Neural cell (in vitro differentiated cells): ENCODE data around the gene DCBLD2. TPM values are rescaled to one million over a fixed set of nuclear protein-coding genes. Genes with fewer than 3 reads are reported as not detected.

Source experiments
- H2AFZ ChIP-seq: fragments of 200-600, 300-800 bp; sonication (generic), shearing (Covaris generic); 2 replicates; pipeline ENCODE4 v1.6.0; 2014; ENCODE audit warnings: low read depth, mild to moderate bottlenecking, antibody characterized with exemption, low read length, moderate library complexity
- H3F3A ChIP-seq: fragments of 200-600 bp; shearing (Covaris generic); 2 replicates; pipeline ENCODE4 v1.6.1; 2016; ENCODE audit warnings: mild to moderate bottlenecking, moderate library complexity, mixed read lengths, antibody characterized with exemption, low read length; ENCODE audit not compliant: insufficient read depth, poor library complexity, severe bottlenecking
- H3K27ac ChIP-seq: fragments of 200-600, 300-800 bp; sonication (generic), shearing (Covaris generic); 2 replicates; pipeline ENCODE4 v1.5.1; 2014; ENCODE audit warnings: mild to moderate bottlenecking, low read length, moderate library complexity
- H3K27me3 ChIP-seq: fragments of 300-800, 200-600 bp; sonication (generic), shearing (Covaris generic); 2 replicates; pipeline ENCODE4 v1.6.0; 2014; ENCODE audit warnings: mild to moderate bottlenecking, low read depth, low read length, moderate library complexity; ENCODE audit not compliant: insufficient read depth
- H3K36me3 ChIP-seq: fragments of 300-800, 200-600 bp; sonication (generic), shearing (Covaris generic); 2 replicates; pipeline ENCODE4 v1.5.1; 2014; ENCODE audit warnings: mild to moderate bottlenecking, antibody characterized with exemption, low read length, moderate library complexity; ENCODE audit not compliant: insufficient read depth
- H3K4me2 ChIP-seq: fragments of 300-800, 200-600 bp; sonication (generic), shearing (Covaris generic); 2 replicates; pipeline ENCODE4 v1.6.0; 2014; ENCODE audit warnings: mild to moderate bottlenecking, low read length
- H3K4me3 ChIP-seq: fragments of 300-800, 200-600 bp; sonication (generic), shearing (Covaris generic); 2 replicates; pipeline ENCODE4 v1.5.1; 2014; ENCODE audit warnings: mild to moderate bottlenecking, low read length, moderate library complexity
- H3K79me2 ChIP-seq: fragments of 200-600 bp; shearing (Covaris generic); replicated peaks from 2 replicates; pipeline ENCODE4 v1.6.0; 2014; ENCODE audit warnings: mild to moderate bottlenecking, low read length, moderate library complexity; ENCODE audit not compliant: insufficient read depth
- H3K9ac ChIP-seq: fragments of 300-800, 200-600 bp; sonication (generic), shearing (Covaris generic); 2 replicates; pipeline ENCODE4 v1.6.1; 2016; ENCODE audit warnings: mild to moderate bottlenecking, low read length, mixed read lengths
- H3K9me2 ChIP-seq: fragments of 200-600 bp; shearing (Covaris generic); 2 replicates; pipeline ENCODE4 v1.6.1; 2016; ENCODE audit warnings: mild to moderate bottlenecking, low read length, mixed read lengths; ENCODE audit not compliant: insufficient read depth
- H3K9me3 ChIP-seq: fragments of 200-600, 300-800 bp; sonication (generic), shearing (Covaris generic); 2 replicates; pipeline ENCODE4 v1.6.1; 2016; ENCODE audit warnings: mild to moderate bottlenecking, mixed run types, low read length, moderate library complexity, mixed read lengths
- H4K20me1 ChIP-seq: fragments of 200-600 bp; shearing (Covaris generic); 2 replicates; pipeline ENCODE4 v1.6.1; 2016; ENCODE audit warnings: mild to moderate bottlenecking, mixed run types; ENCODE audit not compliant: insufficient read depth
- EP300 ChIP-seq: fragments of 450-650 bp; conservative IDR thresholded peaks from 2 replicates; pipeline ENCODE4 v1.6.1; 2014; ENCODE audit warnings: antibody characterized with exemption, mild to moderate bottlenecking, moderate library complexity; ENCODE audit not compliant: poor library complexity, severe bottlenecking
- EZH2 ChIP-seq: fragments of 200-600, 300-800 bp; shearing (Covaris generic), sonication (generic); IDR thresholded peaks from 2 replicates; pipeline ENCODE4 v1.6.1; 2014; ENCODE audit warnings: antibody characterized with exemption, low read length, borderline replicate concordance, mild to moderate bottlenecking; ENCODE audit not compliant: insufficient read depth, poor library complexity, severe bottlenecking
- MXI1 ChIP-seq: fragments of 450-650 bp; conservative IDR thresholded peaks from 2 replicates; pipeline ENCODE4 v1.6.1; 2014; ENCODE audit warnings: antibody characterized with exemption, mild to moderate bottlenecking; ENCODE audit not compliant: poor library complexity, severe bottlenecking
- POLR2AphosphoS5 ChIP-seq: IDR thresholded peaks from 2 replicates; pipeline ENCODE4 v1.6.1; 2012
- RAD21 ChIP-seq: fragments of 450-650 bp; conservative IDR thresholded peaks from 2 replicates; pipeline ENCODE4 v1.6.1; 2014; ENCODE audit warnings: antibody characterized with exemption, mild to moderate bottlenecking, moderate library complexity
- SMC3 ChIP-seq: fragments of 450-650 bp; conservative IDR thresholded peaks from 2 replicates; pipeline ENCODE4 v1.6.1; 2014; ENCODE audit warnings: antibody characterized with exemption, mild to moderate bottlenecking, moderate library complexity; ENCODE audit not compliant: poor library complexity
- TAF1 ChIP-seq: IDR thresholded peaks from 2 replicates; pipeline ENCODE4 v1.6.1; 2012; ENCODE audit warnings: low read depth
- polyA plus RNA-seq: library from polyadenylated mRNA; depleted of rRNA; stranded (reverse); fragments of >200 nt; gene quantifications from 2 replicates; pipeline ENCODE4 v1.2.3, GENCODE V29; 2014
- TF ChIP-seq, protein P1 (sequence below): fragments of 450-650 bp; IDR thresholded peaks from 2 replicates; pipeline ENCODE4 v1.5.1; 2014; ENCODE audit warnings: antibody characterized with exemption, mild to moderate bottlenecking, moderate library complexity; ENCODE audit not compliant: poor library complexity, severe bottlenecking
- TF ChIP-seq, protein P2 (sequence below): IDR thresholded peaks from 2 replicates; pipeline ENCODE4 v1.6.1; 2012; ENCODE audit warnings: borderline replicate concordance

Gene DCBLD2
- polyA plus RNA-seq, 1 donor from 2014 or later, result 69.0 TPM

DNA sequence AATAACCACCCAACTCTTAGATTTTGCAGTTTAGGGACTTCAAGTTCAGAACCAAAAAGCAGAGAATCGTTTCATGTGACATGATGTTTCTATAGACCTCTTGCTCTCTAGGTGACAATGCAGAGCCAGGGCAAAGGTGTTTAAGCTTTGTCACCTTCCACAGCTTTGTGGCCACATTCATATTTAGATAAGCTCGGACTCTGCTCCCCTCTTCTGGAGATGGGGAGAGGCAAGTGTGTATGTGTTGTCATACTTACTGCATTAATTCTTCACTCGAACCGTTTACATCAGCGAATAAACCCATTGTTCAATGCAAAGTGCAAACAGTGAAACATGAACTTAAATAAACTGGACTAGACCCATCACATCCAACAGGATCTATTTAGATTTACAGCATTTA is 105.2 kb downstream of the DCBLD2 start:
- TF ChIP-seq EP300 (no peak), TAF1 (no peak), SMC3 (no peak), RAD21 (no peak), POLR2AphosphoS5 (no peak), MXI1 (no peak), EZH2 (no peak)
- TF ChIP-seq, protein P1, sequence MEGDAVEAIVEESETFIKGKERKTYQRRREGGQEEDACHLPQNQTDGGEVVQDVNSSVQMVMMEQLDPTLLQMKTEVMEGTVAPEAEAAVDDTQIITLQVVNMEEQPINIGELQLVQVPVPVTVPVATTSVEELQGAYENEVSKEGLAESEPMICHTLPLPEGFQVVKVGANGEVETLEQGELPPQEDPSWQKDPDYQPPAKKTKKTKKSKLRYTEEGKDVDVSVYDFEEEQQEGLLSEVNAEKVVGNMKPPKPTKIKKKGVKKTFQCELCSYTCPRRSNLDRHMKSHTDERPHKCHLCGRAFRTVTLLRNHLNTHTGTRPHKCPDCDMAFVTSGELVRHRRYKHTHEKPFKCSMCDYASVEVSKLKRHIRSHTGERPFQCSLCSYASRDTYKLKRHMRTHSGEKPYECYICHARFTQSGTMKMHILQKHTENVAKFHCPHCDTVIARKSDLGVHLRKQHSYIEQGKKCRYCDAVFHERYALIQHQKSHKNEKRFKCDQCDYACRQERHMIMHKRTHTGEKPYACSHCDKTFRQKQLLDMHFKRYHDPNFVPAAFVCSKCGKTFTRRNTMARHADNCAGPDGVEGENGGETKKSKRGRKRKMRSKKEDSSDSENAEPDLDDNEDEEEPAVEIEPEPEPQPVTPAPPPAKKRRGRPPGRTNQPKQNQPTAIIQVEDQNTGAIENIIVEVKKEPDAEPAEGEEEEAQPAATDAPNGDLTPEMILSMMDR, result no peak
- TF ChIP-seq, protein P2, sequence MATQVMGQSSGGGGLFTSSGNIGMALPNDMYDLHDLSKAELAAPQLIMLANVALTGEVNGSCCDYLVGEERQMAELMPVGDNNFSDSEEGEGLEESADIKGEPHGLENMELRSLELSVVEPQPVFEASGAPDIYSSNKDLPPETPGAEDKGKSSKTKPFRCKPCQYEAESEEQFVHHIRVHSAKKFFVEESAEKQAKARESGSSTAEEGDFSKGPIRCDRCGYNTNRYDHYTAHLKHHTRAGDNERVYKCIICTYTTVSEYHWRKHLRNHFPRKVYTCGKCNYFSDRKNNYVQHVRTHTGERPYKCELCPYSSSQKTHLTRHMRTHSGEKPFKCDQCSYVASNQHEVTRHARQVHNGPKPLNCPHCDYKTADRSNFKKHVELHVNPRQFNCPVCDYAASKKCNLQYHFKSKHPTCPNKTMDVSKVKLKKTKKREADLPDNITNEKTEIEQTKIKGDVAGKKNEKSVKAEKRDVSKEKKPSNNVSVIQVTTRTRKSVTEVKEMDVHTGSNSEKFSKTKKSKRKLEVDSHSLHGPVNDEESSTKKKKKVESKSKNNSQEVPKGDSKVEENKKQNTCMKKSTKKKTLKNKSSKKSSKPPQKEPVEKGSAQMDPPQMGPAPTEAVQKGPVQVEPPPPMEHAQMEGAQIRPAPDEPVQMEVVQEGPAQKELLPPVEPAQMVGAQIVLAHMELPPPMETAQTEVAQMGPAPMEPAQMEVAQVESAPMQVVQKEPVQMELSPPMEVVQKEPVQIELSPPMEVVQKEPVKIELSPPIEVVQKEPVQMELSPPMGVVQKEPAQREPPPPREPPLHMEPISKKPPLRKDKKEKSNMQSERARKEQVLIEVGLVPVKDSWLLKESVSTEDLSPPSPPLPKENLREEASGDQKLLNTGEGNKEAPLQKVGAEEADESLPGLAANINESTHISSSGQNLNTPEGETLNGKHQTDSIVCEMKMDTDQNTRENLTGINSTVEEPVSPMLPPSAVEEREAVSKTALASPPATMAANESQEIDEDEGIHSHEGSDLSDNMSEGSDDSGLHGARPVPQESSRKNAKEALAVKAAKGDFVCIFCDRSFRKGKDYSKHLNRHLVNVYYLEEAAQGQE, result no peak
- no peak overlapping the region for H3K27ac ChIP-seq
- no peaks in the 10 kb centered on the region for H4K20me1 ChIP-seq

DNA sequence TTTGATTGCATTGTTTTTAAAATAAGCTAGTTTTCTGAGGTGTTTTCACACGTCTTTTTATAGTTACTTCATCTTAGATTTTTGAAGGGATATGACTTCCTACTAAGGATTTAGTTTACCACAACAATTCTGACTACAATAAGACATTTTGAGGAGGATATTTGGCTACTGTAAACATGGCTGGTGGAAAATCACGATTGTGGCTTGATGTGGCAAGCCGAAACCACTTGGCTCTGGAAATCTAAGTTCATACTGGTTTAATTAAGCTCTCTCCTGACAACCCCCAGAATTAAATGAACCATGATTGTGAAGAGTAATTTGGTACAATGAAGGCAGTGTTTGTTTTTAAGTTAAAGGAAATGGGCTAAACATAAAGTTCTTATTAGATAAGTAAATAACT is 107.5 kb downstream of the DCBLD2 start:
- H3K9me3 ChIP-seq, result no peaks in the 10 kb centered on the region
- no peaks in the 10 kb centered on the region for H3K79me2 ChIP-seq
- no peak overlapping the region for H3K9ac ChIP-seq
- no peak for TF ChIP-seq RAD21
- TF ChIP-seq SMC3, result no peak
- TF ChIP-seq MXI1, result no peak
- no peak for TF ChIP-seq EZH2
- TF ChIP-seq, protein P1, result no peak
- TF ChIP-seq, protein P2, result no peak
- TF ChIP-seq POLR2AphosphoS5, result no peak
- TF ChIP-seq EP300, result no peak
- TF ChIP-seq TAF1, result no peak
- no peaks in the 10 kb centered on the region for H3K27me3 ChIP-seq
- H3K4me3 ChIP-seq, result no peak overlapping the region
- H2AFZ ChIP-seq, result no peak overlapping the region
- H3F3A ChIP-seq, result no peaks in the 10 kb centered on the region
- no peak overlapping the region for H3K4me2 ChIP-seq
- no peaks in the 10 kb centered on the region for H3K9me2 ChIP-seq
- H3K36me3 ChIP-seq, result no peaks in the 10 kb centered on the region
- H3K27ac ChIP-seq, result no peak overlapping the region
- no peaks in the 10 kb centered on the region for H4K20me1 ChIP-seq

More for the DNA sequence above, 105.2 kb downstream of the DCBLD2 start:
- H3K27me3 ChIP-seq, result no peaks in the 10 kb centered on the region
- no peaks in the 10 kb centered on the region for H3K79me2 ChIP-seq
- H3K4me2 ChIP-seq, result no peak overlapping the region
- H3K4me3 ChIP-seq, result no peak overlapping the region
- H3K9me3 ChIP-seq, result no peaks in the 10 kb centered on the region
- H3K9ac ChIP-seq, result no peak overlapping the region
- H3F3A ChIP-seq, result no peaks in the 10 kb centered on the region
- no peak overlapping the region for H2AFZ ChIP-seq
- H3K9me2 ChIP-seq, result no peaks in the 10 kb centered on the region
- H3K36me3 ChIP-seq, result peaks cover 7% of the 10 kb centered on the region
